Muscle layer of colon (tissue), 2 donors: ENCODE measurements around the gene SCRN2.

Source experiments
- H3K27ac ChIP-seq: one replicate; pipeline ENCODE4 v1.7.0; 2013; ENCODE audit warnings: low read depth, mild to moderate bottlenecking, low read length, moderate library complexity
- H3K27me3 ChIP-seq, 2 donors: one replicate each; pipeline ENCODE4 v1.7.0; 2013; ENCODE audit warnings: low read length in 2 of 2, mild to moderate bottlenecking in 2 of 2; ENCODE audit not compliant: insufficient read depth in 2 of 2, control insufficient read depth in 1 of 2
- H3K36me3 ChIP-seq: one replicate; pipeline ENCODE4 v1.7.0; 2013; ENCODE audit warnings: mild to moderate bottlenecking, low read length; ENCODE audit not compliant: insufficient read depth
- H3K4me1 ChIP-seq: one replicate; pipeline ENCODE4 v1.7.0; 2013; ENCODE audit warnings: mild to moderate bottlenecking, low read length; ENCODE audit not compliant: insufficient read depth
- H3K4me3 ChIP-seq, 2 donors: one replicate each; pipeline ENCODE4 v1.7.0; 2013; ENCODE audit warnings: low read length in 2 of 2, low read depth in 1 of 2, mild to moderate bottlenecking in 1 of 2, moderate library complexity in 1 of 2
- H3K9ac ChIP-seq: one replicate; pipeline ENCODE4 v1.7.0; 2013; ENCODE audit warnings: low read length
- H3K9me3 ChIP-seq: one replicate; pipeline ENCODE4 v1.7.0; 2013; ENCODE audit warnings: mild to moderate bottlenecking, low read length
- donor health status: abdominal sarcoma.
- donor health status: Adenocarcinoma of cecum.

SCRN2 gene

DNA sequence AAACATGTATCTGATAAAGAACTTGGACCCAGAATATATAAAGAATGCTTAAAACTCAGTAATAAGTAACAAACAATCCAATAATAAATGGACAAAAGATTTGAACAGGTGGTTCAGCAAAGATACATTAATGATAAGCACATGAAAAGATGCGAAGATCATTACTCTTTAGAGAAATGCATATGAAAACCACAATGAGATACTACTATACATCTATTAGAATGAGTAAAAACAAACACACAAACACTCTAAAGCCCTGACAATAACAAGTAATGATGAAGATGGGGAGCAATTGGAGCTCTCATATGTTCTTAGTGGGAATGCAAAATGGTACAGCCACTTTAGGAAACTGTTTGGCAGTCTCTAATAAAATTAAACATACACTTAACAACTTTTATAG is 48.6 kb downstream of the SCRN2 start:
- Histone ChIP-seq H3K4me1 (no peaks in the 10 kb centered on the region), H3K9me3 (no peaks in the 10 kb centered on the region), H3K27me3 (peaks cover 20 to 44% of the 10 kb centered on the region in 2 donors), H3K36me3 (no peaks in the 10 kb centered on the region), H3K27ac (no peak overlapping the region), H3K4me3 (no peak overlapping the region), H3K9ac (no peak overlapping the region)

DNA sequence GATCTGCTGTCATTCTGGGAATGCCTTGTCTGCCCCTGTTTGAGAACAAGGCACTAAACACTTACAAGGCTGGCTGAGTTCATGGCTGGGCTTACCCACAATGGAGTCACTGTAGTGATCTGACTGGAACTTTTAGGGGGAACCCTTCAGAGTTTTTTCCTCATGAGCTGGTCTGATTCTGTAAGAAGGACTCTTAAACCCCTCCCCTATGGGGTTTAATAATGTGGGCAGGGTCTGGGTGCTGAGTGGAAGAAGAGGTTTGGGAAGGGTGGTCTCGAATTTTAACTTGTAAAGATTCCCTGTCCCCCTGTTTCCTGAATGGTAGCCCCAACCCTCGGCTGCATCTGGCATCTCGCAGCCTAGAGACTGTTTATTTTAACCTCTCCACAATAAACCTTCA is 50.0 kb downstream of the SCRN2 start:
- H3K27ac ChIP-seq = no peak overlapping the region
- no peaks in the 10 kb centered on the region for H3K4me1 ChIP-seq
- no peak overlapping the region for H3K9ac ChIP-seq
- no peak overlapping the region for H3K4me3 ChIP-seq
- H3K9me3 ChIP-seq = no peaks in the 10 kb centered on the region
- peaks cover 20 to 44% of the 10 kb centered on the region in 2 donors for H3K27me3 ChIP-seq
- no peaks in the 10 kb centered on the region for H3K36me3 ChIP-seq

DNA sequence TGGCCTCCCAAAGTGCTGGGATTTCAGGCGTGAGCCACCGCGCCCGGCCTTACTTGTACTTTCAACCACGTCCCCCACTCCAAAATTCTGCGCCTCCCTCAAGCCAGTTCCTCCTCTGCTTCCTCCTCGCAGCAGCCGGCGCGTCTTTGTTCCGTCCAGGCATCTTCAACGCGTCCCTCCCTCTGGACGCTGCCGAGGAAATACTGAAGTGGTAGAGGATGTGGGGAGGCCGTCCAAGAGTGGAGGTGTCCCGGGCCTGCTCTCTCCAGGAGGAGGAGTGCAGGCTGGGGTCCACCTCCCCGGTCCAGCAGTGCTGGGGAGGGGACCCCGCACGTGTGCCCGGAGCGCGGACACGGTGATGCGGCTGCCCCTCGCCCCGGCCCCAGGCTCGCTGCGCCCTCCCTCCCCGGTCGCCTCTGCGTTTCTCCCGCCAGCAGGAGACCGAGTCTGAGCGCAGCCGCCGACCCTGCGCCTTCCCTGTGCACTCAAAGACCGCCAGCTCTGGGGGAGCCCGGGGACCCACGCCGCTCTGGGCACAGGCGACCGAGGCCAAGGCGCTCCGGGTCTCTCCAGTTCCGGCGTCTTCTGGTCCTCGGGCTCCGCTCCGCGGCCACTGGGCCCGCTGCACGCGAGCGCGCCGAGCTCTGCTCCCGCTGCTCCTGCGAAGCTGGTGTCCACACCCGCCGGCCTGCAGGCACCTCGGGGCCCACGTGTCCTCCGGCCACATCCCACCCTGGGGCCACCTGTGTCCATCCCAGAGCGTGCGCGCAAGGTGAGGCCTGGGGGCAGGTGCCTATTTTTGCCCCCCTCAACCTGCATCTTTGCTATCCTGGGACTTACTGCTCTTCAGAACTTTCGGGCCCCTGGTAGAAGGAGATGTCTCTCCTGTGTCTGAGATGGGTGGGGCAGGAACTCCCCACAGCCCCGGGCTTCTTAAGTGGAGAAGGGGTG is 51.2 kb downstream of the SCRN2 start:
- Histone ChIP-seq H3K4me3 (peak overlapping the region in 1 of 2 donors; percentile 27), H3K27ac (no peak overlapping the region), H3K9me3 (no peaks in the 10 kb centered on the region), H3K27me3 (peaks cover 20 to 44% of the 10 kb centered on the region in 2 donors), H3K9ac (no peak overlapping the region), H3K4me1 (no peaks in the 10 kb centered on the region), H3K36me3 (no peaks in the 10 kb centered on the region)
